Esophagus muscularis mucosa (tissue), 3 donors: ENCODE results near the gene MAP4K4.

Experiments used
- POLR2A ChIP-seq: fragments of 450-650 bp; IDR thresholded peaks from one replicate; pipeline ENCODE4 v1.6.1; 2017; ENCODE audit warnings: antibody characterized with exemption, moderate library complexity, mild to moderate bottlenecking, low read depth
- POLR2AphosphoS5 ChIP-seq, 2 donors: sonication (generic); formaldehyde crosslinking; IDR thresholded peaks; one replicate each; pipeline ENCODE4 v1.6.1; 2017; ENCODE audit warnings: antibody characterized with exemption in 2 of 2
- TF ChIP-seq, protein P1 (sequence below), 3 experiments: fragments of 200-600 bp in 2 of 3; fragments of 450-650 bp in 1 of 3; sonication (generic) in 2 of 3; IDR thresholded peaks; one replicate each; pipeline ENCODE4 v1.5.1; 2017 to 2019; ENCODE audit warnings: antibody characterized with exemption in 3 of 3, mild to moderate bottlenecking in 2 of 3, moderate library complexity in 1 of 3

DNA sequence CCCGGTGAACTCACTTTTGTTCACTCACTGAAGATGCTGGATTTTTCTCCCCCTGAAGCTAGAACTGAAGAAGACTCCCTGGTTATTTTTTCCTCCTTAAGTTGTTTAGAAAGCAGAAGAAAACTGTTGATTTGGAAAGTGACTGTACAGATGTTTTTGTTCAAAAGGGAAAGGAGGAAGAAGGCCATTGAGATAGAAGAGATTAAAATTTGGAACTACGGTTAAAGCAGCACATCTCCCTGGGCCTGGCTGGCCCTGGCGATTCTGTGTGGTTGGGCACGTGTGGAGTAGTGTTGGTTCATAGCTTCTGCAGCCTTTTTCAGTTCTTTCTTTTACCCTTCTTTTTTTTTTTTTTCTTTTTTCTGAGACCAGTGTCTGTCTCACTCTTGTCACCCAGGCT, 109.2 kb downstream of the MAP4K4 start:
- TF ChIP-seq, protein P1, sequence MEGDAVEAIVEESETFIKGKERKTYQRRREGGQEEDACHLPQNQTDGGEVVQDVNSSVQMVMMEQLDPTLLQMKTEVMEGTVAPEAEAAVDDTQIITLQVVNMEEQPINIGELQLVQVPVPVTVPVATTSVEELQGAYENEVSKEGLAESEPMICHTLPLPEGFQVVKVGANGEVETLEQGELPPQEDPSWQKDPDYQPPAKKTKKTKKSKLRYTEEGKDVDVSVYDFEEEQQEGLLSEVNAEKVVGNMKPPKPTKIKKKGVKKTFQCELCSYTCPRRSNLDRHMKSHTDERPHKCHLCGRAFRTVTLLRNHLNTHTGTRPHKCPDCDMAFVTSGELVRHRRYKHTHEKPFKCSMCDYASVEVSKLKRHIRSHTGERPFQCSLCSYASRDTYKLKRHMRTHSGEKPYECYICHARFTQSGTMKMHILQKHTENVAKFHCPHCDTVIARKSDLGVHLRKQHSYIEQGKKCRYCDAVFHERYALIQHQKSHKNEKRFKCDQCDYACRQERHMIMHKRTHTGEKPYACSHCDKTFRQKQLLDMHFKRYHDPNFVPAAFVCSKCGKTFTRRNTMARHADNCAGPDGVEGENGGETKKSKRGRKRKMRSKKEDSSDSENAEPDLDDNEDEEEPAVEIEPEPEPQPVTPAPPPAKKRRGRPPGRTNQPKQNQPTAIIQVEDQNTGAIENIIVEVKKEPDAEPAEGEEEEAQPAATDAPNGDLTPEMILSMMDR (IDR thresholded peaks at IDR 0.05) = no peak
- TF ChIP-seq POLR2AphosphoS5 (IDR thresholded peaks at IDR 0.05) (no peak), POLR2A (no peak)
